ENCODE results near the gene IRS1. TPM values are rescaled to one million over a fixed set of nuclear protein-coding genes. Genes with fewer than 3 reads are reported as not detected.
A peak's percentile ranks its signal among the peaks of the same experiment; 100 is the strongest.

Gene IRS1
- total and polyA plus RNA-seq, 3 experiments from 2014 or later = 0.20 to 3.9 (median 3.6) TPM

DNA sequence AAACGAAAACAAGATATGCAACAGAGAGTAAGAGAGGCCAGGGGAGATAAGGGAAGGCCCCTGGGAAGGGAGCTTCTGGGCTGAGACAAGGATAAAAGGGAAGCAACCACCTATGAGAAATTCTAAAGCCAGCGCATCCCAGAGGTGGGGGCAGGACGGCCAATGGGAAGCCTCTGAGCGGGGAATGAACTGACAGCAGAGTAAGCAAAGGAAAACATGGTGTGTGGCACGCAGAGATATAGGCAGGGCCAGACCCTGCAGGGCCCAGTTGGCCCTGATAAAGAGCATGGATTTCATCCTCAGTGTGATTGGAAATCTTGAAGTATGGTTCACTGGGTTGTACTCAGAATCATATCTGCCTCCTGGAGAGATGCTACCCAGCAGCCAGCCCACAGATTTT, 78.7 kb downstream of the IRS1 start:
- no peak overlapping the region for H3K4me3 Mint-ChIP-seq
- H3K9me3 Mint-ChIP-seq = no peaks in the 10 kb centered on the region
- Histone ChIP-seq H3K9me3 (ENCODE audit: low read length) (no peaks in the 10 kb centered on the region), H3K27me3 (ENCODE audit: insufficient read depth, low read length, poor library complexity, severe bottlenecking) (no peaks in the 10 kb centered on the region), H3K36me3 (ENCODE audit: insufficient read depth, low read length) (no peaks in the 10 kb centered on the region), H3K4me1 (ENCODE audit: insufficient read depth, low read length) (no peaks in the 10 kb centered on the region), H3K4me3 (ENCODE audit: low read length) (no peak overlapping the region), H3K27ac (ENCODE audit: low read depth, low read length) (no peak overlapping the region)
- ChIA-PET CTCF (no interaction called here), POLR2A (no interaction called here)
- H3K27me3 Mint-ChIP-seq = peaks cover 9 to 39% of the 10 kb centered on the region in 2 donors
- H3K27ac Mint-ChIP-seq = no peak overlapping the region
- no peaks in the 10 kb centered on the region for H3K4me1 Mint-ChIP-seq
- no peak for DNase-seq
- H3K36me3 Mint-ChIP-seq = no peaks in the 10 kb centered on the region

DNA sequence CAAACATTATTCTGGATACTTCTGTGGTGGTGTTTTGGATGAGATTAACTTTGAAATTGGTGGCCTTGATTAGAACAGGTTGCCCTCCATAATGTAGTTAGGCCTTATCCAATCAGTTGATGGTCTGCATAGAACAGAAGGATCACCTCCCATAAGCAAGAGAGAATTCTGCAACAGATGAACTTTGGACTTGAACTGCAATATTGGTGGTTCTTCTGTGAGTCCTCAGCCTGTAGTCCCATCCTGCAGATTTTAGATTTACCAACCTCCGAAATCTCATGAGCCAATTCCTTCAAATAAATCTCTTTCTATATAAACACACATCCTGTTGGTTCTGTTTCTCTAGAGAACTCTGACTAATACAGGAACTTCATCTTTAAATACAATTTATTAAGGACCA, 81.9 kb downstream of the IRS1 start:
- Histone ChIP-seq H3K27me3 (ENCODE audit: insufficient read depth, low read length, poor library complexity, severe bottlenecking) (no peaks in the 10 kb centered on the region), H3K36me3 (ENCODE audit: insufficient read depth, low read length) (no peaks in the 10 kb centered on the region), H3K27ac (ENCODE audit: low read depth, low read length) (no peak overlapping the region), H3K4me3 (ENCODE audit: low read length) (no peak overlapping the region), H3K4me1 (ENCODE audit: insufficient read depth, low read length) (no peaks in the 10 kb centered on the region), H3K9me3 (ENCODE audit: low read length) (no peaks in the 10 kb centered on the region)
- ChIA-PET CTCF (no interaction called here), POLR2A (no interaction called here)
- Mint-ChIP-seq H3K27ac (no peak overlapping the region), H3K36me3 (no peaks in the 10 kb centered on the region), H3K4me3 (no peak overlapping the region), H3K27me3 (peaks cover 6 to 27% of the 10 kb centered on the region in 2 donors), H3K4me1 (no peaks in the 10 kb centered on the region), H3K9me3 (no peaks in the 10 kb centered on the region)
- no peak for DNase-seq

DNA sequence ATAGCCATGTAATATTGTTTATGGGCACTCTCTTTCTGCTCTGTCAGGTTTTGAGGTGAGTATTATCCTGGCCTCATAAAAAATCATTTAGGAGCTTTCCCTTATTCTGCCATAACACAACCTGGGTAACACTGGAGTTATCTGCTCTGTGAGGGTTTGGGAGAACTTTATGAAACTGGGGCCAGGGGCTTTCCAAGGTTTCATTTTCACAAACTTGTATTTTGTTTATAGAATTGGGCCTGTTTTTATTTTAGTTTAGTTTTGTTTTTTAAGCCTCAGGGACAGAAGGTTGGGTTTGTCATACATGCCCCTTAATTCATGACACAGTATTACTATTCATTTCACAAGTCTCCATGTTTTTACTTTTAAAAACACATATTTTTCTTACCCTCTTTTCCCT, 83.5 kb downstream of the IRS1 start:
- H3K27ac Mint-ChIP-seq = peak overlapping the region in 1 of 8 donors; percentile 22
- CTCF ChIA-PET = no interaction called here

DNA sequence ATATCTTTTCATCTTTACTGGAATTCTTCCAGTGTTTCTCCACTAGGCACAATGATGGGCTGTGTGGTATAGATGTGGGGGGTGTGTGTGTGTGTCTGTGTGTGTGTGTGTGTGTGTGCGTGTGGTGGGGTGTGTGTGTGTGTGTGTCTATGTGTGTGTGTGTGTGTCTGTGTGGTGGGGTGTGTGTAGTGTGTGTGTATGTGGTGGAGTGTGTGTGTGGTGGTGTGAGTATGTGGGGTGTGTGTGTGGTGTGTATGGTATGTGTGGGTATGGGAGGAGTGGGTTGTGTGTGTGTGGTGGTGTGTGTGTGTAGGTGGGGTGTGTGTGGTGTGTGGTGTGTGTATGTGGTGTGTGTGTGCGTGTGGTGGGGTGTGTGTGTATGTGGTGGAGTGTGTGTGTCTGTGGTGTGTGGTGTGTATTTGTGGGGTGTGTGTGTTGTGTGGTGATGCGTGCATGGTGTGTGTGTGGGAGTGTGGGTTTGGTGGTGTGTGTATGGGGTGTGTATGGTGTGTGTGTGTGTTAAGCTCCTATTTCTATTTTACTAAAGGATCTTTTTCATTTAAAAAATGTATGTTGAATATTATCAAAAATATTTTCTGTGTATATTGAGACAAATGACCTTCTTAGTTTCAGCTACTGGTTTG, 84.2 kb downstream of the IRS1 start:
- Histone ChIP-seq H3K4me1 (ENCODE audit: insufficient read depth, low read length) (no peaks in the 10 kb centered on the region), H3K9me3 (ENCODE audit: low read length) (no peaks in the 10 kb centered on the region), H3K27ac (ENCODE audit: low read depth, low read length) (no peak overlapping the region), H3K27me3 (ENCODE audit: insufficient read depth, low read length, poor library complexity, severe bottlenecking) (no peaks in the 10 kb centered on the region), H3K4me3 (ENCODE audit: low read length) (no peak overlapping the region), H3K36me3 (ENCODE audit: insufficient read depth, low read length) (no peaks in the 10 kb centered on the region)
- H3K9me3 Mint-ChIP-seq = no peaks in the 10 kb centered on the region
- no peak for DNase-seq
- H3K4me3 Mint-ChIP-seq = no peak overlapping the region
- CTCF ChIA-PET = no interaction called here
- H3K27me3 Mint-ChIP-seq = peaks cover 3 to 20% of the 10 kb centered on the region in 2 donors
- H3K4me1 Mint-ChIP-seq = no peaks in the 10 kb centered on the region
- H3K27ac Mint-ChIP-seq = peak overlapping the region in 2 of 8 donors; percentile 13 to 22
- H3K36me3 Mint-ChIP-seq = no peaks in the 10 kb centered on the region
- POLR2A ChIA-PET = no interaction called here

More for the DNA sequence above, 83.5 kb downstream of the IRS1 start:
- Histone ChIP-seq H3K4me3 (ENCODE audit: low read length) (no peak overlapping the region), H3K4me1 (ENCODE audit: insufficient read depth, low read length) (no peaks in the 10 kb centered on the region), H3K9me3 (ENCODE audit: low read length) (no peaks in the 10 kb centered on the region), H3K27ac (ENCODE audit: low read depth, low read length) (no peak overlapping the region), H3K27me3 (ENCODE audit: insufficient read depth, low read length, poor library complexity, severe bottlenecking) (no peaks in the 10 kb centered on the region), H3K36me3 (ENCODE audit: insufficient read depth, low read length) (no peaks in the 10 kb centered on the region)
- peaks cover 6 to 26% of the 10 kb centered on the region in 2 donors for H3K27me3 Mint-ChIP-seq
- no peak for DNase-seq
- H3K4me3 Mint-ChIP-seq = no peak overlapping the region
- H3K4me1 Mint-ChIP-seq = no peaks in the 10 kb centered on the region
- no peaks in the 10 kb centered on the region for H3K9me3 Mint-ChIP-seq
- POLR2A ChIA-PET = no interaction called here
- H3K36me3 Mint-ChIP-seq = no peaks in the 10 kb centered on the region

DNA sequence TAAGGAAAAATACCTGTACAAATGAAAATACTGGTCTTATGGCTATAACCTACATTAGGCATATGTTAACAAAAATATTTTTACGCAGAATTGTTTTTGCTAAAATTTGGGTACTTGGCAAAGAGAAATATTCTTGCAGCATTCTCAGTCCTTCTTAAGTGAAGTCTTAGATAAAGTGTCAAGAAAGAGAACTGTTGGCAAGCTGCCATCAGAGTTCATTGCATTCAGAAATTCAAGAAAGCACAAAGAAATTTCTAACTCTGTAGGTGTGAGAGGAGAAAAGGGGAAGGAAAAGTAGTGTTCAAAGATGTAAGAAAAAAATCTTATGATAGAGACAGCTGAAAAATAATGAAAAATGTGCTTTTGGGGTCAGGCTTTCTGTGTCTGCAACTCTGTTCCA, 86.7 kb downstream of the IRS1 start:
- Mint-ChIP-seq H3K4me3 (no peak overlapping the region), H3K27me3 (peaks cover 2 to 10% of the 10 kb centered on the region in 2 donors), H3K36me3 (no peaks in the 10 kb centered on the region), H3K27ac (no peak overlapping the region), H3K9me3 (no peaks in the 10 kb centered on the region), H3K4me1 (no peaks in the 10 kb centered on the region)
- no peak overlapping the region for H3K27ac ChIP-seq (ENCODE audit: low read depth, low read length)
- no peak overlapping the region for H3K4me3 ChIP-seq (ENCODE audit: low read length)
- DNase-seq = no peak
- H3K36me3 ChIP-seq (ENCODE audit: insufficient read depth, low read length) = no peaks in the 10 kb centered on the region
- CTCF ChIA-PET = no interaction called here
- no peaks in the 10 kb centered on the region for H3K4me1 ChIP-seq (ENCODE audit: insufficient read depth, low read length)
- POLR2A ChIA-PET = no interaction called here
- H3K27me3 ChIP-seq (ENCODE audit: insufficient read depth, low read length, poor library complexity, severe bottlenecking) = no peaks in the 10 kb centered on the region
- H3K9me3 ChIP-seq (ENCODE audit: low read length) = no peaks in the 10 kb centered on the region

GRCh38 chr2:226711606-226712296, 87.9 kb downstream of the IRS1 start:
- Mint-ChIP-seq H3K9me3 (no peaks in the 10 kb centered on the region), H3K4me3 (no peak overlapping the region), H3K36me3 (no peaks in the 10 kb centered on the region), H3K27ac (no peak overlapping the region), H3K4me1 (no peaks in the 10 kb centered on the region), H3K27me3 (peaks cover 2 to 10% of the 10 kb centered on the region in 2 donors)
- Histone ChIP-seq H3K4me3 (ENCODE audit: low read length) (no peak overlapping the region), H3K36me3 (ENCODE audit: insufficient read depth, low read length) (no peaks in the 10 kb centered on the region), H3K27me3 (ENCODE audit: insufficient read depth, low read length, poor library complexity, severe bottlenecking) (no peaks in the 10 kb centered on the region), H3K4me1 (ENCODE audit: insufficient read depth, low read length) (no peaks in the 10 kb centered on the region), H3K9me3 (ENCODE audit: low read length) (no peaks in the 10 kb centered on the region), H3K27ac (ENCODE audit: low read depth, low read length) (no peak overlapping the region)
- ChIA-PET POLR2A (no interaction called here), CTCF (no interaction called here)
- DNase-seq = no peak

- Mint-ChIP-seq H3K9me3 (no peaks in the 10 kb centered on the region), H3K36me3 (no peaks in the 10 kb centered on the region), H3K27ac (peak overlapping the region in 1 of 8 donors; percentile 34), H3K27me3 (peaks cover 3 to 5% of the 10 kb centered on the region in 2 donors), H3K4me3 (no peak overlapping the region), H3K4me1 (no peaks in the 10 kb centered on the region)
- Histone ChIP-seq H3K4me1 (ENCODE audit: insufficient read depth, low read length) (no peaks in the 10 kb centered on the region), H3K9me3 (ENCODE audit: low read length) (no peaks in the 10 kb centered on the region), H3K27me3 (ENCODE audit: insufficient read depth, low read length, poor library complexity, severe bottlenecking) (no peaks in the 10 kb centered on the region), H3K27ac (ENCODE audit: low read depth, low read length) (no peak overlapping the region), H3K36me3 (ENCODE audit: insufficient read depth, low read length) (no peaks in the 10 kb centered on the region), H3K4me3 (ENCODE audit: low read length) (no peak overlapping the region)
- CTCF ChIA-PET = no interaction called here
- DNase-seq = no peak
- POLR2A ChIA-PET = no interaction called here
These were observed 92.1 kb downstream of the IRS1 start for GRCh38 chr2:226707499-226707898.

DNA sequence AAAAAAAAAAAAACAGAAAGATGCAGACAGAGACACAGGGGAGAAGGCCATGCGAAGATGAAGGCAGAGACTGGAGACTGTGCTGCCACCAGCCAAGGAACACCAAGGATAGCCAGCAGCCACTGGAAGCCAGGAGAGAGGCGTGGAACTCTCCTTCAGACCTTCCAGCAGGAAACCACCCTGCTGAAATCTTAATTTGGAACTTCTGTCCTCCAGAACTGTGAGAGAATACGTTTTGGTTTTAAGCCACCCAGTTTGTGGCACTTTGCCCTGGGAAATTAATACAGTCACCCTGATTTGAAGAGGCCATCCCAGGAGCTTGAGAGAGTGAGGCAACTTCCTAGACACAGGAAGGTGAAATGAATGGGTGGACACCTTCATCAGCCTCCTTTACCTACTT, 93.7 kb downstream of the IRS1 start:
- Mint-ChIP-seq H3K36me3 (no peaks in the 10 kb centered on the region), H3K9me3 (no peaks in the 10 kb centered on the region), H3K4me1 (no peaks in the 10 kb centered on the region), H3K27ac (no peak overlapping the region), H3K27me3 (peaks cover 8 to 9% of the 10 kb centered on the region in 2 donors), H3K4me3 (no peak overlapping the region)
- no peak overlapping the region for H3K4me3 ChIP-seq (ENCODE audit: low read length)
- no peaks in the 10 kb centered on the region for H3K9me3 ChIP-seq (ENCODE audit: low read length)
- H3K27me3 ChIP-seq (ENCODE audit: insufficient read depth, low read length, poor library complexity, severe bottlenecking) = no peaks in the 10 kb centered on the region
- DNase-seq = no peak
- H3K4me1 ChIP-seq (ENCODE audit: insufficient read depth, low read length) = no peaks in the 10 kb centered on the region
- no peaks in the 10 kb centered on the region for H3K36me3 ChIP-seq (ENCODE audit: insufficient read depth, low read length)
- CTCF ChIA-PET = no interaction called here
- POLR2A ChIA-PET = no interaction called here
- H3K27ac ChIP-seq (ENCODE audit: low read depth, low read length) = no peak overlapping the region

All from CD8-positive, alpha-beta memory T cell (primary cell).